Sigmoid colon (tissue), 3 donors: ENCODE results near the gene BTF3.

ENCODE experiments used
- CTCF ChIP-seq, 4 experiments: fragments of 450-650 bp in 3 of 4; fragments of 200-600 bp in 1 of 4; IDR thresholded peaks; one replicate each; pipeline ENCODE4 v1.5.1; 2016 to 2019; ENCODE audit warnings: antibody characterized with exemption in 4 of 4, mild to moderate bottlenecking in 3 of 4, moderate library complexity in 2 of 4
- POLR2A ChIP-seq, 2 donors: fragments of 450-650 bp; IDR thresholded peaks; one replicate each; pipeline ENCODE4 v1.6.1; 2016; ENCODE audit warnings: antibody characterized with exemption in 2 of 2, mild to moderate bottlenecking in 2 of 2, moderate library complexity in 2 of 2

- TF ChIP-seq CTCF (IDR thresholded peaks at IDR 0.05), result no peak
- TF ChIP-seq POLR2A (IDR thresholded peaks at IDR 0.05), result no peak
These were observed 47.1 kb downstream of the BTF3 start for GRCh38 chr5:73545403-73545779.
